OCI-LY7 (cell line): Measurements from ENCODE around the gene MOAP1.

Experiments used
- CTCF ChIP-seq: fragments of 200-600 bp; sonication (generic); conservative IDR thresholded peaks from 2 replicates; pipeline ENCODE4 v1.5.1; 2014; ENCODE audit warnings: mild to moderate bottlenecking, antibody characterized with exemption, low read length, moderate library complexity, mixed read lengths
- EZH2phosphoT487 ChIP-seq: fragments of 200-600 bp; sonication (generic); IDR thresholded peaks from 2 replicates; pipeline ENCODE4 v1.6.1; 2018; ENCODE audit warnings: low read depth, borderline replicate concordance, mild to moderate bottlenecking, mixed run types, antibody characterized with exemption, low read length, moderate library complexity, mixed read lengths

DNA sequence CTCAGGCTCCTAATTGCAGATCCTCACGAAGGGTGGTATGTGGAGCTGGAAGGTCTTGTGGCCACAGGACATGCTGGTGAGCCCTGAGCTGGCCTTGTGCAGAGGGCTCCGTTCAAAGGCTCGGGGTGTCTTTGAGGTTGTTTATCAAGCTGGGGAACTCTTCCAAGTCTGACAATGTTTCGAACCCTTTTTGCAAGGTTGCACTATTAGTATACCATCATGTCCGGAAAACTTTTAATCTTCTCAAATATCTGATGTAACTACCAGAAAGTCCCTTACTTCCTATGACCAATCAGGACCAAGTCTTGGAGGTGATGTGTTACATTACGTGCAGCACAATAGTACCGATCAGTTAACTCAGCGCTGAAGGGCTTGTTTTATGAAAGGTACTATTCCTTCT, 43.9 kb upstream of the MOAP1 start:
- TF ChIP-seq CTCF (no peak), EZH2phosphoT487 (no peak)
